ENCODE measurements around the gene KRT3. TPM values are rescaled to one million over a fixed set of nuclear protein-coding genes. Genes with fewer than 3 reads are reported as not detected.

The KRT3 gene
- total and polyA plus RNA-seq, 10 of the 15 experiments (the other 5 are each of a cell fraction or from before 2014, with no cell fraction given) = not detected

DNA sequence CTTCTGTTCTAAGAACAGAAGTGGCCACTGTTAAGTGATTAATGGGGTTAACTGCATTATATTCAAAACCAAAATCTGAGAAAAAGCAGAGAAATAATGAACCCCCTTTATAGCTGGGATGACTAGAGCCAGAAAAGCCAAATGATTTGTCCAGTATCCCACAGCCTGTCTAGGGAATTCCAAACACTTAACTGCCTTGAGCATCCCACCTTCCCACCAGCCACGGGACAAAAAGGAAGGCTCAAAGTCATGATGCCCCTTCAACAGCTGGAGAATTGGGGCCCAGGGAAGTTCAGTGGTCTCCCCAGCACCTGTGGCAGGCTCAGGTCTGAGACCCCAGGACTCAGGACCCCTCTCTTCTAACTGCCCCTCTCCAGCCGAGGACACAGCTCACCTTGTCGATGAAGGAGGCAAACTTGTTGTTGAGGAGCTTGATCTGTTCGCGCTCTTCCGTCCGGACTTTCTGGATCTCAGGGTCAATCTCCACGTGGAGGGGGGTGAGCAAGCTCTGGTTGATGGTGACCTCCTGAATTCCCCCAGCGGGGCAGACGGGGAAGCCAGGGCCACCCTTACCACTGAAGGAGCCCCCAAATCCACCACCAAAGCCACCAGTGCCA is 17.4 kb upstream of the KRT3 start:
- Histone ChIP-seq H3K27ac (ENCODE audit: control insufficient read depth, insufficient read depth) (no peak overlapping the region), H3K27me3 (replicated peaks in 1 of 2; ENCODE audit: control insufficient read depth in 2 of 2, insufficient read depth in 2 of 2, low read length in 1 of 2) (peaks cover 0 to 2% of the 10 kb centered on the region in 2 experiments; a peak in 1 of 4 replicates), H2AFZ (ENCODE audit: control insufficient read depth, low read depth, low read length) (no peak overlapping the region), H3K4me1 (ENCODE audit: control insufficient read depth, insufficient read depth, low read length) (no peaks in the 10 kb centered on the region), H3K9ac (ENCODE audit: control insufficient read depth, insufficient read depth, low read length) (no peak overlapping the region), H3K9me3 (replicated peaks; ENCODE audit: control insufficient read depth, insufficient read depth, low read length) (no peaks in the 10 kb centered on the region), H3K36me3 (ENCODE audit: control insufficient read depth in 2 of 2, insufficient read depth in 2 of 2, low read length in 1 of 2) (no peaks in the 10 kb centered on the region), H3K4me3 (no peak overlapping the region), H3K79me2 (ENCODE audit: control insufficient read depth, insufficient read depth, low read length) (no peaks in the 10 kb centered on the region), H4K20me1 (ENCODE audit: control insufficient read depth, insufficient read depth) (no peaks in the 10 kb centered on the region), H3K4me2 (ENCODE audit: control insufficient read depth, insufficient read depth) (no peak overlapping the region)
- CTCF ChIA-PET = no interaction called here
- no peak for FAIRE-seq
- 20% methylated on average over 10 of the region's 10 CpGs for WGBS (ENCODE audit: insufficient coverage, insufficient replicate concordance, low lambda C conversion rate, missing lambda C conversion rate)
- POLR2A ChIA-PET = no interaction called here
- RAD21 ChIA-PET (ENCODE audit: unreplicated experiment) = no interaction called here
- DNase-seq (ENCODE audit: low read depth, low spot score) = no peak
- no TSS peak for BruUV-seq (replicated peaks)
- SMC1A ChIA-PET (ENCODE audit: uncharacterized antibody, unreplicated experiment) = no interaction called here
- in situ Hi-C loops (cut with MboI) (no loop called here), intact Hi-C loops (cut with micrococcal nuclease; ENCODE audit: unreplicated experiment) (no loop called here)
- ATAC-seq = no peak
- TF ChIP-seq KLF5 (IDR thresholded peaks at IDR 0.05; ENCODE audit: partially characterized antibody) (no peak), EZH2 (IDR thresholded peaks at IDR 0.05; ENCODE audit: borderline replicate concordance, control insufficient read depth, low read depth, low read length) (no peak), SIN3A (IDR thresholded peaks at IDR 0.05; ENCODE audit: low read depth, low read length) (no peak), FOXK2 (IDR thresholded peaks at IDR 0.05) (no peak), RUNX3 (IDR thresholded peaks at IDR 0.05; ENCODE audit: low read length) (no peak), RCOR1 (conservative IDR thresholded peaks at IDR 0.05; ENCODE audit: low read depth, low read length) (no peak), WRNIP1 (IDR thresholded peaks at IDR 0.05; ENCODE audit: borderline replicate concordance, low read depth, low read length) (no peak), SPI1 (IDR thresholded peaks at IDR 0.05; ENCODE audit: borderline replicate concordance, insufficient read depth, low read depth, low read length) (no peak), KAT2A (conservative IDR thresholded peaks at IDR 0.05; ENCODE audit: control insufficient read depth, low read depth, low read length) (no peak), NR2C1 (IDR thresholded peaks at IDR 0.05) (no peak), DPF2 (IDR thresholded peaks at IDR 0.05) (no peak), NFIC (IDR thresholded peaks at IDR 0.05; ENCODE audit: low read depth, low read length) (no peak), EP300 (IDR thresholded peaks at IDR 0.05; ENCODE audit: borderline replicate concordance in 1 of 2, control insufficient read depth in 1 of 2, low read depth in 2 of 2, low read length in 2 of 2) (no peak)
- TF ChIP-seq, protein P1, sequence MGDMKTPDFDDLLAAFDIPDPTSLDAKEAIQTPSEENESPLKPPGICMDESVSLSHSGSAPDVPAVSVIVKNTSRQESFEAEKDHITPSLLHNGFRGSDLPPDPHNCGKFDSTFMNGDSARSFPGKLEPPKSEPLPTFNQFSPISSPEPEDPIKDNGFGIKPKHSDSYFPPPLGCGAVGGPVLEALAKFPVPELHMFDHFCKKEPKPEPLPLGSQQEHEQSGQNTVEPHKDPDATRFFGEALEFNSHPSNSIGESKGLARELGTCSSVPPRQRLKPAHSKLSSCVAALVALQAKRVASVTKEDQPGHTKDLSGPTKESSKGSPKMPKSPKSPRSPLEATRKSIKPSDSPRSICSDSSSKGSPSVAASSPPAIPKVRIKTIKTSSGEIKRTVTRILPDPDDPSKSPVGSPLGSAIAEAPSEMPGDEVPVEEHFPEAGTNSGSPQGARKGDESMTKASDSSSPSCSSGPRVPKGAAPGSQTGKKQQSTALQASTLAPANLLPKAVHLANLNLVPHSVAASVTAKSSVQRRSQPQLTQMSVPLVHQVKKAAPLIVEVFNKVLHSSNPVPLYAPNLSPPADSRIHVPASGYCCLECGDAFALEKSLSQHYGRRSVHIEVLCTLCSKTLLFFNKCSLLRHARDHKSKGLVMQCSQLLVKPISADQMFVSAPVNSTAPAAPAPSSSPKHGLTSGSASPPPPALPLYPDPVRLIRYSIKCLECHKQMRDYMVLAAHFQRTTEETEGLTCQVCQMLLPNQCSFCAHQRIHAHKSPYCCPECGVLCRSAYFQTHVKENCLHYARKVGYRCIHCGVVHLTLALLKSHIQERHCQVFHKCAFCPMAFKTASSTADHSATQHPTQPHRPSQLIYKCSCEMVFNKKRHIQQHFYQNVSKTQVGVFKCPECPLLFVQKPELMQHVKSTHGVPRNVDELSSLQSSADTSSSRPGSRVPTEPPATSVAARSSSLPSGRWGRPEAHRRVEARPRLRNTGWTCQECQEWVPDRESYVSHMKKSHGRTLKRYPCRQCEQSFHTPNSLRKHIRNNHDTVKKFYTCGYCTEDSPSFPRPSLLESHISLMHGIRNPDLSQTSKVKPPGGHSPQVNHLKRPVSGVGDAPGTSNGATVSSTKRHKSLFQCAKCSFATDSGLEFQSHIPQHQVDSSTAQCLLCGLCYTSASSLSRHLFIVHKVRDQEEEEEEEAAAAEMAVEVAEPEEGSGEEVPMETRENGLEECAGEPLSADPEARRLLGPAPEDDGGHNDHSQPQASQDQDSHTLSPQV (IDR thresholded peaks at IDR 0.05) = no peak
- TF ChIP-seq, protein P2, sequence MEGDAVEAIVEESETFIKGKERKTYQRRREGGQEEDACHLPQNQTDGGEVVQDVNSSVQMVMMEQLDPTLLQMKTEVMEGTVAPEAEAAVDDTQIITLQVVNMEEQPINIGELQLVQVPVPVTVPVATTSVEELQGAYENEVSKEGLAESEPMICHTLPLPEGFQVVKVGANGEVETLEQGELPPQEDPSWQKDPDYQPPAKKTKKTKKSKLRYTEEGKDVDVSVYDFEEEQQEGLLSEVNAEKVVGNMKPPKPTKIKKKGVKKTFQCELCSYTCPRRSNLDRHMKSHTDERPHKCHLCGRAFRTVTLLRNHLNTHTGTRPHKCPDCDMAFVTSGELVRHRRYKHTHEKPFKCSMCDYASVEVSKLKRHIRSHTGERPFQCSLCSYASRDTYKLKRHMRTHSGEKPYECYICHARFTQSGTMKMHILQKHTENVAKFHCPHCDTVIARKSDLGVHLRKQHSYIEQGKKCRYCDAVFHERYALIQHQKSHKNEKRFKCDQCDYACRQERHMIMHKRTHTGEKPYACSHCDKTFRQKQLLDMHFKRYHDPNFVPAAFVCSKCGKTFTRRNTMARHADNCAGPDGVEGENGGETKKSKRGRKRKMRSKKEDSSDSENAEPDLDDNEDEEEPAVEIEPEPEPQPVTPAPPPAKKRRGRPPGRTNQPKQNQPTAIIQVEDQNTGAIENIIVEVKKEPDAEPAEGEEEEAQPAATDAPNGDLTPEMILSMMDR (IDR thresholded peaks at IDR 0.05 in 2 of 3, conservative IDR thresholded peaks at IDR 0.05 in 1 of 3; ENCODE audit: control insufficient read depth in 2 of 3, extremely low read depth in 1 of 3, insufficient read depth in 1 of 3, low read depth in 3 of 3, low read length in 3 of 3) = no peak
- TF ChIP-seq, protein P3, sequence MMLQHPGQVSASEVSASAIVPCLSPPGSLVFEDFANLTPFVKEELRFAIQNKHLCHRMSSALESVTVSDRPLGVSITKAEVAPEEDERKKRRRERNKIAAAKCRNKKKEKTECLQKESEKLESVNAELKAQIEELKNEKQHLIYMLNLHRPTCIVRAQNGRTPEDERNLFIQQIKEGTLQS (IDR thresholded peaks at IDR 0.05; ENCODE audit: borderline replicate concordance, extremely low read depth, low read depth, low read length) = no peak
- TF ChIP-seq, protein P4, sequence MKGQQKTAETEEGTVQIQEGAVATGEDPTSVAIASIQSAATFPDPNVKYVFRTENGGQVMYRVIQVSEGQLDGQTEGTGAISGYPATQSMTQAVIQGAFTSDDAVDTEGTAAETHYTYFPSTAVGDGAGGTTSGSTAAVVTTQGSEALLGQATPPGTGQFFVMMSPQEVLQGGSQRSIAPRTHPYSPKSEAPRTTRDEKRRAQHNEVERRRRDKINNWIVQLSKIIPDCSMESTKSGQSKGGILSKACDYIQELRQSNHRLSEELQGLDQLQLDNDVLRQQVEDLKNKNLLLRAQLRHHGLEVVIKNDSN (IDR thresholded peaks at IDR 0.05; ENCODE audit: borderline replicate concordance, extremely low read length, insufficient read depth, low read depth, low read length) = no peak

Data from GM12878 (cell line).